ENCODE measurements around the gene TASP1.

The TASP1 gene

DNA sequence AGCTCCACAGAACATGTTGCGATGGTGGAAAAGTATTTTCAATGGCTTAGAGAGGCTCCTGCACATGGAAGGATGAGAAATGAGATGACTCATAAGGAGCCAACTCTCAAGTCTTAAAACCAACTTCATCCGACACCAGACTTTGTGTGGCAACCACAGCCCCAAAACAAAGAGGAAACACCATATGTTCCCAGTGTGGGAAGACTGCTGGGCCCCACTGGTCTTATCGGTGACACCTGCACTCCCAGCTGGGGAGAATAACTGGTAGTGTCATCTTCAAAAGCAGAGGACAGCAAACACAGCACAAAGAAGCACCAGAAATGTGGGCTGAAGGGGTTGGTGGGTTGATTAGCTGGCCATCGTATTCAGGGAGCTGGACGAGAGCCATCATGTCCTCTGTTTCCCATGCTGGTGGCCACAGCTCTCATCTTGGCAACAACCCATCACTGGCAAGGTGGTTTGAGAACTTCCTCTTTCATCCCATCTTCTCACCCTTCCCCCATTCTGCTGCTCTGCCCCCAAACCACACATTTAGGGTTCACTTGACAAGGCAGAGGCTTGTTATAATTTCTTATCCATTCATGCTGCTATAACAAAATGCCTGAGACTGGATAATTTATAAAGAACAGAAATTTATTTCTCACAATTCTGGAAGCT lies 46.0 kb upstream of the TASP1 start:
- DNase-seq = peak; percentile 98
- peak overlapping the region; percentile 92 for H3K27ac ChIP-seq (ENCODE audit: low read length)
- peak; percentile 82 for ATAC-seq (ENCODE audit: insufficient read depth, low read depth)

DNA sequence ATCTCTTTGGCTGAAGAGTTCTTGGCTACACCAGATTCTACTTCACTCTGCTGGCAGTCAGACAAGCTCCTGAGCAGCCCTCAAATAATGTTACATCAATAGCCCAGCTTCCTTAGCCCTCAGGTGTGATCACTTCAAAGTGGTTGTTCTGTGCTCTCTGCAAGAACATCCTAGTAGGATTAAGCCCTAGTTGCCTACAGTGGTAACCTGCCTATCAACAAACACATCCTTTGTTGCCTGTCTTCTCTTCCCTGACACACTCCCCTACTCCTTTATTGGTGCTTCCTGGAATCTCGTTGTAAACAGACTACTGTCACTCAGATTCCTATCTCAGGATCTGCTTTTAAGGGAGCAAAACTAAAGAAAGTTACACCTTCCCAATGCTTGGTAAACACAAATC lies 45.1 kb upstream of the TASP1 start:
- no peak for TF ChIP-seq EZH2 (IDR thresholded peaks at IDR 0.05; ENCODE audit: borderline replicate concordance, low read depth, low read length, severe bottlenecking)
- TF ChIP-seq, protein P1, sequence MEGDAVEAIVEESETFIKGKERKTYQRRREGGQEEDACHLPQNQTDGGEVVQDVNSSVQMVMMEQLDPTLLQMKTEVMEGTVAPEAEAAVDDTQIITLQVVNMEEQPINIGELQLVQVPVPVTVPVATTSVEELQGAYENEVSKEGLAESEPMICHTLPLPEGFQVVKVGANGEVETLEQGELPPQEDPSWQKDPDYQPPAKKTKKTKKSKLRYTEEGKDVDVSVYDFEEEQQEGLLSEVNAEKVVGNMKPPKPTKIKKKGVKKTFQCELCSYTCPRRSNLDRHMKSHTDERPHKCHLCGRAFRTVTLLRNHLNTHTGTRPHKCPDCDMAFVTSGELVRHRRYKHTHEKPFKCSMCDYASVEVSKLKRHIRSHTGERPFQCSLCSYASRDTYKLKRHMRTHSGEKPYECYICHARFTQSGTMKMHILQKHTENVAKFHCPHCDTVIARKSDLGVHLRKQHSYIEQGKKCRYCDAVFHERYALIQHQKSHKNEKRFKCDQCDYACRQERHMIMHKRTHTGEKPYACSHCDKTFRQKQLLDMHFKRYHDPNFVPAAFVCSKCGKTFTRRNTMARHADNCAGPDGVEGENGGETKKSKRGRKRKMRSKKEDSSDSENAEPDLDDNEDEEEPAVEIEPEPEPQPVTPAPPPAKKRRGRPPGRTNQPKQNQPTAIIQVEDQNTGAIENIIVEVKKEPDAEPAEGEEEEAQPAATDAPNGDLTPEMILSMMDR (IDR thresholded peaks at IDR 0.05; ENCODE audit: borderline replicate concordance, extremely low read depth, low read length, poor library complexity, severe bottlenecking) = no peak
- Histone ChIP-seq H3K36me3 (ENCODE audit: insufficient read depth, low read length) (no peaks in the 10 kb centered on the region), H3K27me3 (ENCODE audit: insufficient read depth, low read length, poor library complexity) (no peaks in the 10 kb centered on the region), H3K9ac (ENCODE audit: low read depth, low read length) (peak overlapping the region; percentile 52), H3K4me1 (ENCODE audit: insufficient read depth, low read length) (peaks cover 96% of the 10 kb centered on the region), H3K79me2 (ENCODE audit: insufficient read depth, low read length) (peaks cover 24% of the 10 kb centered on the region), H2AFZ (ENCODE audit: low read depth, low read length) (peak overlapping the region; percentile 3; the same call in 1 of the 2 replicates), H3K9me3 (ENCODE audit: insufficient read depth, low read length, severe bottlenecking) (no peaks in the 10 kb centered on the region), H3K27ac (ENCODE audit: low read length) (peak overlapping the region; percentile 92), H3K4me2 (ENCODE audit: insufficient read depth, low read length) (peak overlapping the region; percentile 57), H3K4me3 (ENCODE audit: low read depth in 1 of 2, low read length in 2 of 2) (peak overlapping the region in 1 of 2 experiments; percentile 30; a peak in 2 of 4 replicates), H4K20me1 (ENCODE audit: insufficient read depth, low read length) (no peaks in the 10 kb centered on the region)
- ATAC-seq (ENCODE audit: insufficient read depth, low read depth) (peak; percentile 62), DNase-seq (peak; percentile 83)

More for the DNA sequence above, 46.0 kb upstream of the TASP1 start:
- H3K79me2 ChIP-seq (ENCODE audit: insufficient read depth, low read length) = peaks cover 27% of the 10 kb centered on the region
- peaks cover 96% of the 10 kb centered on the region for H3K4me1 ChIP-seq (ENCODE audit: insufficient read depth, low read length)
- peak overlapping the region; percentile 52 for H3K9ac ChIP-seq (ENCODE audit: low read depth, low read length)
- no peaks in the 10 kb centered on the region for H3K27me3 ChIP-seq (ENCODE audit: insufficient read depth, low read length, poor library complexity)
- no peak for TF ChIP-seq EZH2 (IDR thresholded peaks at IDR 0.05; ENCODE audit: borderline replicate concordance, low read depth, low read length, severe bottlenecking)
- TF ChIP-seq, protein P1 (IDR thresholded peaks at IDR 0.05; ENCODE audit: borderline replicate concordance, extremely low read depth, low read length, poor library complexity, severe bottlenecking) = no peak
- no peak overlapping the region for H2AFZ ChIP-seq (ENCODE audit: low read depth, low read length)
- peak overlapping the region in 1 of 2 experiments; percentile 30; a peak in 1 of 4 replicates for H3K4me3 ChIP-seq (ENCODE audit: low read depth in 1 of 2, low read length in 2 of 2)
- no peaks in the 10 kb centered on the region for H3K36me3 ChIP-seq (ENCODE audit: insufficient read depth, low read length)
- peak overlapping the region; percentile 57 for H3K4me2 ChIP-seq (ENCODE audit: insufficient read depth, low read length)
- no peaks in the 10 kb centered on the region for H4K20me1 ChIP-seq (ENCODE audit: insufficient read depth, low read length)
- H3K9me3 ChIP-seq (ENCODE audit: insufficient read depth, low read length, severe bottlenecking) = no peaks in the 10 kb centered on the region

DNA sequence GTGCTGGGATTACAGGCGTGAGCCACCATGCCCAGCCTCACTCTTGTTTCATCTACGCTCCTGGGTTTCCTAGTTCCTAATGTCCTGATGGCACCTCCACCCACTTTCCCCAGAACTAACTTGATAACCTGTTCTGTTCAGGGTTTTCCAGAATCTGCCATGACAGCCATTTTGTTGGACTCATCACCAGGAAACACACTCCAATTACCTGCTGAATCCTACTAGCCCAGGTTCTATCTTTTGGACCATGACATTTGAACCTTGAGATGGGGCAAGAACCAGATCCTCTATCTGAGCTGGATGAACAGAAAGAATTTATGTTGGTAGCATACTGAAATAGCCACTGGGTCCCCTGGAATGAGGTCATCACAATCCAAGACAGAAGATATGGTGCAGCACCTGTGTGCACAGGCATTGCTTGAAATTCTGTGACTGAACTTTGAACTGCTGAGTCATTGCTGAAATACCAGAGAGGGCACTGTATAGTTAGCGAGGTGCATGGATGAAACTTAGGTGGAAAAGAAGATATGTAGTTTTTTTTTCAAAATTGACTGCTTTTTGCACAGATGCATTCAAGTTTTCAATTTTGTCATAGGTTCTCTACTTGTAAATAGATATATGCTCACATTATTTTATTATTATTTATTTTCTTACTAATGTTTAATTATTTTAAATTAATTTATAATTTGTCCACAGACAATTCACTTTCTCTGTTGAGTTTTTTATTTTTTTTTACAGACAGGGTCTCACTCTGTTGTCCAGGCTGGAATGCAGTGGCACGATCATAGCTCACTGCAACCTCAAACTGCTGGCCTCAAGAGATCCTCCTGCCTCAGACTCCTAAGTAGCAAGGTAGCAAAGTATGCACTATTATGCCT lies 42.8 kb upstream of the TASP1 start:
- H3K9me3 ChIP-seq (ENCODE audit: insufficient read depth, low read length, severe bottlenecking) = no peaks in the 10 kb centered on the region
- no peak overlapping the region for H3K4me3 ChIP-seq (ENCODE audit: low read depth in 1 of 2, low read length in 2 of 2)
- no peak overlapping the region; the same call in 1 of the 2 replicates for H2AFZ ChIP-seq (ENCODE audit: low read depth, low read length)
- no peaks in the 10 kb centered on the region for H3K36me3 ChIP-seq (ENCODE audit: insufficient read depth, low read length)
- no peaks in the 10 kb centered on the region for H3K27me3 ChIP-seq (ENCODE audit: insufficient read depth, low read length, poor library complexity)
- H3K4me2 ChIP-seq (ENCODE audit: insufficient read depth, low read length) = no peak overlapping the region
- no peak for ATAC-seq (ENCODE audit: insufficient read depth, low read depth)
- peak overlapping the region; percentile 92 for H3K27ac ChIP-seq (ENCODE audit: low read length)
- peaks cover 85% of the 10 kb centered on the region for H3K4me1 ChIP-seq (ENCODE audit: insufficient read depth, low read length)
- DNase-seq = peak; percentile 43
- no peaks in the 10 kb centered on the region for H4K20me1 ChIP-seq (ENCODE audit: insufficient read depth, low read length)
- peaks cover 19% of the 10 kb centered on the region for H3K79me2 ChIP-seq (ENCODE audit: insufficient read depth, low read length)
- no peak overlapping the region; the same call in 1 of the 2 replicates for H3K9ac ChIP-seq (ENCODE audit: low read depth, low read length)
- TF ChIP-seq, protein P1 (IDR thresholded peaks at IDR 0.05; ENCODE audit: borderline replicate concordance, extremely low read depth, low read length, poor library complexity, severe bottlenecking) = no peak

All from DND-41 (cell line).